ENCODE results near the gene NUTM1. TPM values are rescaled to one million over a fixed set of nuclear protein-coding genes. Genes with fewer than 3 reads are reported as not detected.

Gene NUTM1
- total and polyA plus RNA-seq, 10 donors, result 0.03 TPM; not detected in 9

GRCh38 chr15:34329006-34329405 is 14.1 kb upstream of the NUTM1 start:
- DNase-seq, result no peak
- 62 to 74% (median 67%) methylated on average over 2 of the region's 2 CpGs for WGBS, 5 donors
- TF ChIP-seq, protein P1, sequence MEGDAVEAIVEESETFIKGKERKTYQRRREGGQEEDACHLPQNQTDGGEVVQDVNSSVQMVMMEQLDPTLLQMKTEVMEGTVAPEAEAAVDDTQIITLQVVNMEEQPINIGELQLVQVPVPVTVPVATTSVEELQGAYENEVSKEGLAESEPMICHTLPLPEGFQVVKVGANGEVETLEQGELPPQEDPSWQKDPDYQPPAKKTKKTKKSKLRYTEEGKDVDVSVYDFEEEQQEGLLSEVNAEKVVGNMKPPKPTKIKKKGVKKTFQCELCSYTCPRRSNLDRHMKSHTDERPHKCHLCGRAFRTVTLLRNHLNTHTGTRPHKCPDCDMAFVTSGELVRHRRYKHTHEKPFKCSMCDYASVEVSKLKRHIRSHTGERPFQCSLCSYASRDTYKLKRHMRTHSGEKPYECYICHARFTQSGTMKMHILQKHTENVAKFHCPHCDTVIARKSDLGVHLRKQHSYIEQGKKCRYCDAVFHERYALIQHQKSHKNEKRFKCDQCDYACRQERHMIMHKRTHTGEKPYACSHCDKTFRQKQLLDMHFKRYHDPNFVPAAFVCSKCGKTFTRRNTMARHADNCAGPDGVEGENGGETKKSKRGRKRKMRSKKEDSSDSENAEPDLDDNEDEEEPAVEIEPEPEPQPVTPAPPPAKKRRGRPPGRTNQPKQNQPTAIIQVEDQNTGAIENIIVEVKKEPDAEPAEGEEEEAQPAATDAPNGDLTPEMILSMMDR (IDR thresholded peaks at IDR 0.05 in 8 of 11, conservative IDR thresholded peaks at IDR 0.05 in 3 of 11), result no peak
- TF ChIP-seq POLR2AphosphoS5 (IDR thresholded peaks at IDR 0.05) (no peak), POLR2A (IDR thresholded peaks at IDR 0.05) (no peak)
- Histone ChIP-seq H3K36me3 (peaks cover 0 to 8% (median 0%) of the 10 kb centered on the region in 6 donors), H3K4me1 (peaks cover 6 to 99% (median 73%) of the 10 kb centered on the region in 6 donors), H3K4me3 (no peak overlapping the region), H3K9me3 (no peaks in the 10 kb centered on the region), H3K27ac (peak overlapping the region in 7 of 8 donors; percentile 43 to 100 (median 57)), H3K27me3 (replicated peaks in 1 of 7) (no peaks in the 10 kb centered on the region)
- intact Hi-C loops (cut with DNase I; ENCODE audit: low total_unique reads), result no loop called here

DNA sequence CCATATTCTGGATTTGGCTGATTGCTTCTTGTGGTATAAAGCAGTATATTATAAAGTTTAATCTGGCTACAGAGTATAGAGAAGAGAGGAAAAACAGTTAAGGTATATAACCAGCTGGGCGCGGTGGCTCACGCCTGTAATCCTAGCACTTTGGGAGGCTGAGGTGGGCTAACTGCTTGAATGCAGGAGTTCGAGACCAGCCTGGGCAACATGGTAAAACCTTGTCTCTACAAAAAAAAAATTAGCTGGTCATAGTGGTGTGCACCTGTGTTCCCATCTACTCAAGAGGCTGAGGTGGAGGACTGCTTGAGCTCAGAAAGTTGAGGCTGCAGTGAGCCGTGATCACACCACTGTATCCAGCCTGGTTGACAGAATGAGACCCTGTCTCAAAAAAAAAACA is 12.8 kb upstream of the NUTM1 start:
- H3K36me3 ChIP-seq, result peaks cover 0 to 8% (median 0%) of the 10 kb centered on the region in 6 donors
- no peaks in the 10 kb centered on the region for H3K27me3 ChIP-seq (replicated peaks in 1 of 7)
- peaks cover 6 to 99% (median 81%) of the 10 kb centered on the region in 6 donors for H3K4me1 ChIP-seq
- TF ChIP-seq POLR2AphosphoS5 (IDR thresholded peaks at IDR 0.05) (no peak), POLR2A (IDR thresholded peaks at IDR 0.05) (no peak)
- TF ChIP-seq, protein P1 (IDR thresholded peaks at IDR 0.05 in 8 of 11, conservative IDR thresholded peaks at IDR 0.05 in 3 of 11), result no peak
- H3K4me3 ChIP-seq, result no peak overlapping the region
- 91 to 96% (median 95%) methylated on average over 5 of the region's 5 CpGs for WGBS, 5 donors
- H3K27ac ChIP-seq, result peak overlapping the region in 4 of 8 donors; percentile 28 to 100 (median 98)
- intact Hi-C loops (cut with DNase I; ENCODE audit: low total_unique reads), result no loop called here
- DNase-seq, result peak; percentile 46
- no peaks in the 10 kb centered on the region for H3K9me3 ChIP-seq

DNA sequence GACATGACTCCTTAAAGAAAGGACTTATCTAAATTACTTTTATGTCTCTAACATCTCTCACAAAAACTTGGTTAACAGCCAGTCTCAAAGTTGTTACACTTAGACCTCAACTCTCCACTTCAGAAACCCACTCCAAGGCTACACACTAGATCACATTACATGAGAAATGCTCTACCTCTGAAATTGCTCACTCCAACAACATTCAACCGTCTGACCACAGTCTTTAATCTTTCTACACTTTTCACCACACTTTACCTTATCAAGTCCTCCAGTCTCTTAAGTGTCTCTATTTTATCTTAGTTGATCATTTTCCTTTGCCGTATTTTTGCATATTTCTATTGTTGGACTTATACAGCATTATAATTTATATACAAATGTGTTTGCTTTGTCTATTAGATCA is 11.3 kb upstream of the NUTM1 start:
- Histone ChIP-seq H3K4me1 (peaks cover 6 to 100% (median 89%) of the 10 kb centered on the region in 6 donors), H3K9me3 (no peaks in the 10 kb centered on the region), H3K36me3 (peaks cover 0 to 8% (median 0%) of the 10 kb centered on the region in 6 donors), H3K4me3 (no peak overlapping the region), H3K27me3 (replicated peaks in 1 of 7) (no peaks in the 10 kb centered on the region), H3K27ac (peak overlapping the region in 7 of 8 donors; percentile 3 to 100 (median 96))
- 36 to 59% (median 51%) methylated on average over 2 of the region's 2 CpGs for WGBS, 5 donors
- intact Hi-C loops (cut with DNase I; ENCODE audit: low total_unique reads), result no loop called here
- TF ChIP-seq, protein P1 (IDR thresholded peaks at IDR 0.05 in 8 of 11, conservative IDR thresholded peaks at IDR 0.05 in 3 of 11), result no peak
- TF ChIP-seq POLR2A (IDR thresholded peaks at IDR 0.05), result no peak
- TF ChIP-seq POLR2AphosphoS5 (IDR thresholded peaks at IDR 0.05), result no peak
- no peak for DNase-seq

- intact Hi-C loops (cut with DNase I; ENCODE audit: low total_unique reads), result no loop called here
- Histone ChIP-seq H3K27me3 (replicated peaks in 1 of 7) (no peaks in the 10 kb centered on the region), H3K4me1 (peaks cover 6 to 96% (median 88%) of the 10 kb centered on the region in 6 donors), H3K36me3 (peaks cover 0 to 8% (median 0%) of the 10 kb centered on the region in 6 donors), H3K27ac (peak overlapping the region in 7 of 8 donors; percentile 94 to 100 (median 98)), H3K9me3 (no peaks in the 10 kb centered on the region), H3K4me3 (no peak overlapping the region)
- WGBS, 5 donors, result 96 to 100% (median 98%) methylated on average over 6 of the region's 6 CpGs
- no peak for TF ChIP-seq POLR2AphosphoS5 (IDR thresholded peaks at IDR 0.05)
- TF ChIP-seq, protein P1 (IDR thresholded peaks at IDR 0.05 in 8 of 11, conservative IDR thresholded peaks at IDR 0.05 in 3 of 11), result no peak
- TF ChIP-seq POLR2A (IDR thresholded peaks at IDR 0.05), result no peak
- peak; percentile 37 for DNase-seq
Observed at GRCh38 chr15:34332553-34333120, 10.5 kb upstream of the NUTM1 start.

Measured in spleen (tissue), 11 donors.